Brain microvascular endothelial cell (primary cell): ENCODE results near the gene KRT80.

ENCODE experiments used
- DNase-seq: peaks from one replicate; pipeline ENCODE4 v3.0.0-alpha.2; 2020
- H3K27ac ChIP-seq: fragments of 250-450 bp; sonication (Bioruptor Pico); 2 replicates; pipeline ENCODE4 v1.5.1; 2020; ENCODE audit warnings: mild to moderate bottlenecking, moderate library complexity
- H3K27me3 ChIP-seq: fragments of 250-450 bp; sonication (Bioruptor Pico); replicated peaks from 2 replicates; pipeline ENCODE4 v1.5.1; 2020; ENCODE audit warnings: mild to moderate bottlenecking
- H3K36me3 ChIP-seq: fragments of 250-450 bp; sonication (Bioruptor Pico); replicated peaks from 2 replicates; pipeline ENCODE4 v1.5.1; 2020; ENCODE audit warnings: mild to moderate bottlenecking
- H3K4me3 ChIP-seq: 2 replicates; pipeline ENCODE4 v1.5.1; 2011; ENCODE audit warnings: low read depth, mild to moderate bottlenecking, control low read depth, low read length, moderate library complexity
- in situ Hi-C: cut with HindIII; loops from 2 replicates; pipeline ENCODE4 v1.10.0; 2017; ENCODE audit warnings: low sequenced_read_pairs, low pct_ligation_motif_present
- TF ChIP-seq, protein P1 (sequence below): IDR thresholded peaks from 2 replicates; pipeline ENCODE4 v1.5.1; 2011; ENCODE audit warnings: low read depth, mild to moderate bottlenecking, moderate library complexity, low read length, control low read depth, inconsistent platforms; ENCODE audit errors: missing control alignments

KRT80 gene

DNA sequence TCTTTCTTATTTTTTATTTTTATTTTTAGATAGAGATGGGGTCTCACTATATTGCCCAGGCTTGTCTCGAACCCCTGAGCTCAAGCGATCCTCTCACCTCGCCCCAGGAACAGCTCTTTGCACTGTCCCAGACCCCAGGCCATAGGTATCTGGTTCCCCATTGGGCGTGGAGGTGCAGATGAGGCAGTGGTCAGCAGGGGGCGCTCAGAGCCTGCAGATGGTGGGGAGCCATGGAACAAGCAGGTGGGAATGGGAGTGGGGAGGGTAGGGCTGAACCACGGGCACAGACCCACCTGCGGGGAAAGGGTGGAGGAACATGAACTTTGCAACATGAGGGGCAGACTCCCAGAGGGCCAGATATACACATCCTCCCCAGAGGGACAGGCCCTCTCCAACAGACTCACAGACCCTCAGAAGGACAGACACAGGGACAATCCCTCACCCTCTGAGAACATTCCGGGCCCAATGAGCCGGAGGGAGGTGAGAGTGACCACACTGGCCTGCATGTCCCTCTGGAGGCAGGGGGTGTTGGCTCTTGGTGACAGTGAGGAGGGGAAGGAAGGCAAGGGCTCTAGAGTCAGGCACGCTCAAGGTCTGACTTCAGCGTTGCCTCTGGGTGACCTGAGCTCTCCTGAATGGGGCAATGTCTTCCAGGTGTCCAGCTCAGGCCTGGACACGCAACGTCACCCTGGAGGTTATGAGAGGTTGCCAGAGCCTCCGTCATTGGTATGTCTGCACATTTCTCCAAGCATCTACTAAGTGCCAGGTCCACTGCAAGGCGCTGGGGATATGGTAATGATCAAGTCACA lies 34.9 kb downstream of the KRT80 start:
- Histone ChIP-seq H3K4me3 (no peak overlapping the region), H3K36me3 (no peaks in the 10 kb centered on the region), H3K27me3 (no peaks in the 10 kb centered on the region), H3K27ac (no peak overlapping the region)
- TF ChIP-seq, protein P1, sequence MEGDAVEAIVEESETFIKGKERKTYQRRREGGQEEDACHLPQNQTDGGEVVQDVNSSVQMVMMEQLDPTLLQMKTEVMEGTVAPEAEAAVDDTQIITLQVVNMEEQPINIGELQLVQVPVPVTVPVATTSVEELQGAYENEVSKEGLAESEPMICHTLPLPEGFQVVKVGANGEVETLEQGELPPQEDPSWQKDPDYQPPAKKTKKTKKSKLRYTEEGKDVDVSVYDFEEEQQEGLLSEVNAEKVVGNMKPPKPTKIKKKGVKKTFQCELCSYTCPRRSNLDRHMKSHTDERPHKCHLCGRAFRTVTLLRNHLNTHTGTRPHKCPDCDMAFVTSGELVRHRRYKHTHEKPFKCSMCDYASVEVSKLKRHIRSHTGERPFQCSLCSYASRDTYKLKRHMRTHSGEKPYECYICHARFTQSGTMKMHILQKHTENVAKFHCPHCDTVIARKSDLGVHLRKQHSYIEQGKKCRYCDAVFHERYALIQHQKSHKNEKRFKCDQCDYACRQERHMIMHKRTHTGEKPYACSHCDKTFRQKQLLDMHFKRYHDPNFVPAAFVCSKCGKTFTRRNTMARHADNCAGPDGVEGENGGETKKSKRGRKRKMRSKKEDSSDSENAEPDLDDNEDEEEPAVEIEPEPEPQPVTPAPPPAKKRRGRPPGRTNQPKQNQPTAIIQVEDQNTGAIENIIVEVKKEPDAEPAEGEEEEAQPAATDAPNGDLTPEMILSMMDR: peak; percentile 99
- DNase-seq: no peak
- in situ Hi-C loops: no loop called here

DNA sequence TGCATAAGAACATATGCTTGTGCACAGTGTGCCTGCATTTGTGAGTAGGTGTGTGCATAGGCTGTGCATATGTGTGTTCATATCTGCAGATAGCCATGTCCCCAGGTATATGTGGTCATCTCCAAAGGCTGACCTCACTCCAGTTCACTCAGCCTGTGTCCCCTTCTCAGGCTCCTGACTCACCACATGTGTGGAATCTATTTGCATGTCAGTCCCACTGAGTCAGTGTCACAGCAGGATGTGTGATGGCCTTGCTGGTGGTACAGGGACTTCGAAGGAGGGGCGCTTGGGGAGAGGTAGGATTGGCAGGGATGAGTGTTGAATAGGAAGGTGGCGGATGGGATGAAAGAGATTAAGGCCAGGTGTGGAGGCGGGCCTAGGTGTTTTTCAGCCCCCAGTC lies 35.5 kb downstream of the KRT80 start:
- TF ChIP-seq, protein P1: no peak
- H3K36me3 ChIP-seq: no peaks in the 10 kb centered on the region
- no peak overlapping the region for H3K4me3 ChIP-seq
- in situ Hi-C loops: no loop called here
- H3K27me3 ChIP-seq: no peaks in the 10 kb centered on the region
- no peak overlapping the region for H3K27ac ChIP-seq
- no peak for DNase-seq

DNA sequence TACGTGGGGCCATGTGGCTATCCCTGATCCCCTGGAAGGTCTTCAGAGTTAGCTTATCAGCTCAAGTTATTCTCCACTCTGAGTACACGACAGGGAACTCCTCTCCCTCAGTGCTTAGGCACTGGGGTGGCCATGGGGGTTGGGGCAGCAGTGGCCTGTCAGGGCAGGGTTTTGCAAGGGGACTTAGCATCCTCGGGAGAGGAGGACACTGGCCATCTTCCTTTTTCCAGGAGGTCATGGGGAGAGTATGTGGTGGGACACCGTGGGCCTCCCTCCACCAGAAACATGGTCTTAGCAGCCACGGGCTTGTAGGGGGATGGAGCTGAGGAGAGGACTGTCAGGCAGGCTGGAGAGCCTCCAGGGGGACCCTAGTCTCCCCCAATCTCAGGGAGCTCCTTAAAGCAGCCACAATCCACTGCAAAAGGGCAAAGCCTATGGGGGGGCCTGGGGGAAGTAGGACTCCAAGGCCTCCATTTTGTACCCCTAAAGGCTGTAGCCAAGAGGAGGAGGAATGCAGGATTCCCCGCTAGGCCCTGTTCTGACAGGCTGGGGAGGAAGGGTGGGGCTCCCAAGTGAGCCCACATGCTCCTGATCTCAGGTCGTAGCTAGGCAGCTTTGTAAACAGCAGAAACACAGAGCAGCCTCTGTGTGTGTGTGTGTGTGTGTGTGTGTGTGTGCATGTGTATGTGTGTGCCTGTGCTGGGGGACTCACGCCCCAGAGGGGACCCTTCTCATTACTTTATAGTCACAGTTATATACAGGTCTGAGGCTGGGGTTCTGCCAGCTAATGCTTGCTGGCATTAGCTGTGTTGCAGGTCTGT lies 36.6 kb downstream of the KRT80 start:
- Histone ChIP-seq H3K4me3 (no peak overlapping the region), H3K27me3 (no peaks in the 10 kb centered on the region), H3K36me3 (no peaks in the 10 kb centered on the region), H3K27ac (no peak overlapping the region)
- peak; percentile 48 for DNase-seq
- in situ Hi-C loops: no loop called here
- TF ChIP-seq, protein P1: no peak

DNA sequence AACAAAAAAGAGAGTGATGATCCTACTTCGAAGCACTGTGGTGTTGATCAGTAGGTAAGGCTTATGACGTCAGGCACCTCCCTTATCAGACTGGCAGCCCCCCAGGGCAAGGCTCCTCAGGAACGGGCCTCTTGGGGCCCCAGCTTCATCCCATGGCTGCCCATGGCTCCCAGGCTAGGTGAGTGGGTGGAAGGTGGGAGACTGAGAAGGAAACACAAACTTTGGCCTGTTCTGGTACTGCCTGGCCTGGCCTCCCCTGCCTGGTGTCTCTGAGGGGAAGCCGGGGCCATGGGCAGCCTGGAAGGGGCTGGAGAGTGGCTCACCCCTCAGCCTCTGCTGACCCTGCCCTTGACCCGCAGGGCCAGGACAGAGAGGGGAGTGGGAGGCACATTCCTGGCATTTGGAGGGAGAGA lies 38.9 kb downstream of the KRT80 start:
- Histone ChIP-seq H3K27me3 (no peaks in the 10 kb centered on the region), H3K27ac (no peak overlapping the region), H3K4me3 (no peak overlapping the region), H3K36me3 (no peaks in the 10 kb centered on the region)
- no peak for DNase-seq
- in situ Hi-C loops: no loop called here
- TF ChIP-seq, protein P1: no peak

DNA sequence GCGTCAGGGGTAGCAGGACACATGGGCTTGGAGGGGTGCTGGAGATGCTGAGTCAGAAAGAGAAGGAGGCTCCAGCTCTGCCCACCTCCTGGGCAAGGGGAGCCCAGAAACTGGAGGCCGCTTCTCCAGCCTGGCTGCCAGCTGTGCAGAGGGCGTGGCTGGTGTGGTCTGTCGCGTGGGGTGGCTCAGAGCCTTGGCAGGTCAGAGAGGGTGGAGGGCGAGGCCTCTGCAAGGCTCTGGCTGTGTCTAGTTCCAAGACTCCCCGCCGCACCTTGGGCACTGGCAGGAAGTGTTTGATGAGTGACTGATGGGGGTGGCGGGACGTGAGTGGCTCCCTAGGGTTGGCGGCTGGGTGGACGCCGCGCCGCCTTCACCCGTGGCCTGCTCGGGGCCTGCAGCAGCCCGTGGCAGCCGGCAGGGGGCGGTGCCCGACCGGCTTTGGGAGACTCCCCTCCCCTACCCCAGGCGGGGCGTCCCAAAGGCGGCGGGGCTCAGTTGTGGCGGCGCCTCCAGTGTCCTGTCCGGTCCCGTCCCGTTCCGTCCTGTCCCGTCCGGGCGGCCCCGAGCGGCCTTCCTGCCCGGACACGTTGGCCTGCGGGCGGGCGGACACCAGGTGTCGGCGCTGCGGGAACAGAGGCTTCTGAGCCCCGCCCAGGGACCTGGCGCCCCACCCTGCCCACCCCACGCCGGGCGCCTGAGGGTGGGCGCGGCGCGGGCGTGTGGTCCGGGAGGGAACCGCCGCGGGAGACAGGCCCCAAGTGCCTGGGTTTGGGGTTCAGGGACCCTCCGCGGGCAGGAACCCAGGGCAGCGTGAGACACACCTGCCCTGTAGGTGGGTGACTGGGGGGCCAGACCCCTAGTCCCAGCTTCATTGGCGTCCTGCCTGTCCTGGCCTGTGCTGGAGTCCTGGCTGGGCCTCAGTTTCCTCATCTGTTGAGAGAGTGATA lies 39.7 kb downstream of the KRT80 start:
- no peaks in the 10 kb centered on the region for H3K27me3 ChIP-seq
- peak overlapping the region; percentile 46 for H3K4me3 ChIP-seq
- TF ChIP-seq, protein P1: peak; percentile 67
- H3K36me3 ChIP-seq: no peaks in the 10 kb centered on the region
- in situ Hi-C loops: no loop called here
- no peak overlapping the region for H3K27ac ChIP-seq
- DNase-seq: no peak
